C4-2B (cell line): Measurements from ENCODE around the gene EBLN2.

ENCODE experiments used
- CTCF ChIP-seq: fragments of 450-650 bp; conservative IDR thresholded peaks from 2 replicates; pipeline ENCODE4 v1.5.1; 2017; ENCODE audit warnings: mild to moderate bottlenecking
- ZFX ChIP-seq: fragments of 450-650 bp; IDR thresholded peaks from 2 replicates; pipeline ENCODE4 v1.6.1; 2017

- no peak for TF ChIP-seq CTCF
- TF ChIP-seq ZFX = no peak
Observed at GRCh38 chr3:73052857-73053256, 8.6 kb upstream of the EBLN2 start.
